NB4 (cell line): ENCODE data around the gene GPC5.

ENCODE experiments used
- CTCF ChIP-seq: IDR thresholded peaks from one replicate; pipeline ENCODE4 v1.5.1; 2012; ENCODE audit warnings: low read depth, low read length
- POLR2A ChIP-seq: IDR thresholded peaks from 2 replicates; pipeline ENCODE4 v1.6.1; 2011; ENCODE audit warnings: mild to moderate bottlenecking; ENCODE audit not compliant: insufficient read length; ENCODE audit errors: extremely low read depth

GRCh38 chr13:92682832-92683517 lies 1284.6 kb downstream of the GPC5 start:
- no peak for TF ChIP-seq CTCF
- no peak for TF ChIP-seq POLR2A
